HG03159 (cell line): Measurements from ENCODE around the gene LHX3.
A peak's percentile ranks its signal among the peaks of the same experiment; 100 is the strongest.

Source experiments
- ATAC-seq: cut with Tn5 transposase; IDR thresholded peaks from one replicate; pipeline ENCODE4 v1.9.1; 2021; ENCODE audit warnings: mild to moderate bottlenecking, moderate library complexity; ENCODE audit not compliant: unreplicated experiment

The LHX3 gene

DNA sequence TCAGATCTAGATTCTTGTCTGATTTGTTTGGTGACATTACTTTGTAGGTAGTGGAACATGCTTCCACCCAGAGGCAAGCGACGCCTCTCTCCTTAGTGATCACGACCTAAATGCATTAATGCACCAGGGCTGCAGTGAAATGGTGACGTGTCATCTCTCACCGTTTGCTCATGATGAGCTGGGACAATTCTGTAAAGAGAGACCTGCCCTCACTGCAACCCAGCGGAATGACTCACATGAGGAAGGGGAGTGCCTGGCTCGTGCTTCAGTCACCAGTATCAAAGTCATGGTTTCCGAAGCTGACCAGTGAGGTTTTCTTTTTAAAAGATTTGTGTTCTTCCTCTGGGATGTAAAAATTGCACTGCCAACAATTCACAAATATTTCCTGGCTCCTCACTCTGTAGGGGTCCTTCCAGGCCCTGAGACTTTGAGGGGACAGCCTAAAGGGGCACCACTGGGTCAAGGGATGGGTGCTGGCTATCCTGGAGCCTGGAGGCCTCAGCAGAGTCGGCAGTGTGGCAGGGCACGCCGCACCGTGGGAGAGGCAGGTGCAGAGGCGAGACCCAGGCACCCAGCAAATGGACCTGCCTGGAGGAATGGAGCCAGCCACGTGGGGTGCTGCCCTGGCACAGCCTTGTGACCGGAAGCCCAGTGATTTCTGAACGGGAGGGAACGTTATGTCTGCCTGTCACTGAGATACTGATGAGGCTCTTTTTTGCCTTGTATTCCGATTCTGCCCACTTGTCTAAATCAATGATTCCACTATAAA is 23.4 kb upstream of the LHX3 start:
- no peak for ATAC-seq

DNA sequence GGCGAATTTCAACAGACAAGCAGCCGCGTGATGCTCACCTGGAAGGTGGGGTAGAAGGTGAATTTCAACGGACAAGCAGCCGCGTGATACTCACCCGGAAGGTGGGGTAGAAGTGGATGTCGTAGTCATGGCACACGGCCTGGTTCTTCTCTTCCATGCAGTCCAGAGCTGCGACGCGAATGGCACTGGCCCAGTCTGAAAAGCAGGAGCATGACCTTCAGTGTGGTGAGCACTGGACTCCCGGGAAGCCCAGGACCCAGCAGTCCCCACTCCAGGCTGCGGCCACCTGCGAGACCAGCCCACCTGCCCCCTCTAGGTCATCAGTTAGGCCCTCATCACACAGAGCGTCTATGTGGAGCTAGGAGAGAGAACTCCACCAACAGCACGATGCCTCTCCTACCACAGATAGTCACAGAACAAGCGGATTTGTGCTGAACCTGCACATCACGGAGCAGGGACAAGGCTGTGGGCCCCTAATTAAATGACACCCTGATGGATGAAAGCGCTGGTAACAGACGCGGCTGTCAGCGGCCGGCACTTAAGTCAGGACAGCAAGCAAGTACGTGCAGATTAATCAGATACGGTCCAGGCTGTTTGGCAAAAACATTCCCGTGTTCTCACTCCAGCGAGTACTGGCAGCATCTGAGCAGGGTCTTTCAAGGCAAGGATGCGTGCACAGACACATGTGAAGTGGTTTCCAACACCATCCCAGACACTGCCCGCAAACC is 21.9 kb upstream of the LHX3 start:
- ATAC-seq = no peak

DNA sequence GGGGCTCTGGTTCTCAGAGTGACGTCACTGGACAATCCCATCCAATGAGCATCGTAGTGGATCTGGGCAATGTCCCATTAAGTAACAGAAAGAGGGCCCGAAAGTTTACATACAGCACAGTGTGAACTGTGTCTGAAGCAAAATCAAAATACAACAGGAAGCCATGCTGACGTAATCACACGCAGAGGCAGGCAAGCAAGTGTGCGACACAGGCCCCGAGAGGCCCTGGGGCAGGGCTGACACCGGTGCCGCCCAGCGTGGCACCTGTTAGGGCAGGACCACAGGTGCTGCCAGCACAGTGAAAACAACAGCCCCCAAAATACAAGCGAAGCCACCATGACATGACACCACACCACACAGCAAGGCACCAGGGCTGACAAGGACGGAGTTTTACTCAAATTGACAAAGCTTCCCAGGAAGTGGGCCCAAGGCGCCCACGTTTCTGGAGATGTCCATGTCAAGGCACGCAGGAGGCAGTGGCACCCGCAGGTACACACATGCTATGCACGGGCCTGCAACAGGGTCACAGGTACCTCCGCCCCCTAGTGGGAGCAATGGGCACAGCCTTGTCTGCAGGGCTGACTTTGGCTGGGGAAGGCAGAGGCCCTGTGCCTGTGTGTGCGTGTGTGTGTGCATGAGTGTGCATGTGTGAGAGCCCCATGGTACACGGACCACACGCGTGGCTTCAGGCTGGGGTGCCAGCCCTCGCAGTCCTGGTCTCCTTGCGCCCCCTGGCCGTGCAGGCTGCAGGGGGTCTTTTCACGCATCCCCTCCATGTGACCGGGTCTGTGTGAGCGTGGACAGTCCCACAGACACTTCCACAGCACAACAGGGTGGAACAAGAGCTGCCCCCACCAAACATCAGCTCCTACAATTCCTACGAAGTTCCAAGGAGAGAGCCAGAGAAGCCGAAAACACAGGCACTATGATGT is 21.1 kb upstream of the LHX3 start:
- ATAC-seq = peak; percentile 68

- ATAC-seq = peak; percentile 51
These were observed 20.4 kb upstream of the LHX3 start for GRCh38 chr9:136225366-136225747.

DNA sequence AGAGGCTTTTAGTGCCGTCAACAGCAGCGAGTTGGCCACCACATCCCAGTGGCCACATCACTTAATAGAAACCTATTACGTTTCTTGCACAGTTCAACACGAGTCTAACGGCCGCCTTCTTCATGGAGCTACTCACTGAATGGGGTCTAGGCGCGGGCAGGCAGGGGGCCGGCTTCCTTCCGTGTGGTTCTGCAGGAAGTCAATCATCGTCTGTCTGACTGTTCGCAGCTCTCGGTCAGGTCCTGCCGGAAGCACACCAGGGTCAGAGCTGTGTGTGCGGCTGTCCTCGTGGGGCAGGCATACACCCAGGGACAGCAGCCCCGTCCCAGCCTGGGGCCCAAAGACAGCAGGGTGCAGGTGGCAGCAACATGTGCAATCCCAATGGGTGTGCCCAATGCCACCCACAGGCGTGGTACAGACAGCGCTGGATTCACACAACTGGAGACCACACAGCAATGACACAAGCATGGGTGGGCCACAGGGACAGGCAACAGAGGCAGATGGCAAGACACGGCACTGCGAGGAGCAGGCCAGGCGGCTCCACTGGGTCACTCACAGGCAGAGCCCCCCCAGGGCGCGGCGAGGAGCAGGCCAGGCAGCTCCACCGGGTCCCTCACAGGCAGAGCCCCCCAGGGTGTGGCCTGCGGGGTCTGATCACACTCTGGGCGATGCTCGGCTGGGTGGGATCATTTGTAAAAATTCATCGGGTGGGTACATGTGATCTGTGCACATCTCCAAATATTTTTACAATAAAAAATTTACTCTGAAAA is 19.1 kb upstream of the LHX3 start:
- no peak for ATAC-seq

DNA sequence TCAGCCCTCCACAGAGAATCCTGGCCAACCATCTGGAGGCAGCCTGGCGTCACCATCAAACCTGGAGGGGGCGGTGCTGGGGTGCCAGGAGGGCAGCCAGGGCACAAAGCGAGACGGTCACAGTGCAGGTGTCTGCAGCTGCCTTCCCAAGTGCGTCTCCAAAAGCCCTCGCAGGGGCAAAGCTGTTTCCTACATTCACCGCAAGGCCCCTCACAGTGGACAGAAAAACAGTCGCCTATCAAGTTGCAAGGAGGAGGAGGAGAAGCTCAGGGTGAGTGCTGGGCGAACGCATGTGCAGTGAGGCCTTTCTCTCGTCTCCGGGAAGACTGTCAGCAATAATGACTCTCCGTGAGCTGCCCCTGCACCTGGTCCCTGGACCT is 18.0 kb upstream of the LHX3 start:
- ATAC-seq = no peak

GRCh38 chr9:136222166-136222905 is 17.4 kb upstream of the LHX3 start:
- no peak for ATAC-seq

- ATAC-seq = no peak
These were observed 15.2 kb upstream of the LHX3 start for GRCh38 chr9:136220017-136220729.

DNA sequence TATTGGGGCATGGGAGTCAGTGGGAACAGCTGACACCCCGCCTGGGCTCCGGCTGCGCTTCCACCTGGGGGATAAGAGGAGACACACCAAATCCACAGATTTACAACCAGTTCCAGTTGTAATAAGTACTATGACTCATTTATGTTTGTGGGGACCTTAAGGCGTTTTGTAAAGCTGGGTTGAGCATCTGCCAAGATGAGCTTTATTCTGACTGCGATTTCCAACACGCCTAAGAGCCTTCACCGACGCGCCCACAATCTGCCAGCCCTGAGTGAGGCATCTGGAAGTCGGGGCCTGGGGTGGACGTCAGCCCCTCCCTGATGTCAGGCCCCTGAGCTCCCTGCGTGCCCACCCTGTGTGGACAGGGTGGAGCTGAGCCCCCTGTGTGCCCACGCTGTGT is 14.3 kb upstream of the LHX3 start:
- no peak for ATAC-seq

DNA sequence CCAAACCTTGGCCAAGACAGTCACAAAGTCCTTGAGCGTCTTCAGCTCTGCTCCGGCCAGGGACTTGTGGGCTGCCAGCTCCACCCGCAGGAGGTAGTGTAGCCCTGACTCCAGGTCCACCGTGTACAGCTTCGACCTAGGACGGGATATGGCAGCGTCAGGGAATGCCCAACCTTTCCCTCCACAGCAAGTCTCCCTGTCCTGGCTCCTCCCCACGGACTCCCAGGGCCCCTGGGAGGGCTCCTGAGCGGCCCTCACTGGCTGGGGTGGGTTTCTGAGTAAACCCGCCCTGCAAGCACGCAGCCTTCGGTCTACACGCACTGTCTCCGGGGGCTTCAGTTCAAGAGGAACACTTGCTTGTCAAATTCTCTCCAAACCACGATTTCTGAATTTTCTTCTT is 13.7 kb upstream of the LHX3 start:
- no peak for ATAC-seq

DNA sequence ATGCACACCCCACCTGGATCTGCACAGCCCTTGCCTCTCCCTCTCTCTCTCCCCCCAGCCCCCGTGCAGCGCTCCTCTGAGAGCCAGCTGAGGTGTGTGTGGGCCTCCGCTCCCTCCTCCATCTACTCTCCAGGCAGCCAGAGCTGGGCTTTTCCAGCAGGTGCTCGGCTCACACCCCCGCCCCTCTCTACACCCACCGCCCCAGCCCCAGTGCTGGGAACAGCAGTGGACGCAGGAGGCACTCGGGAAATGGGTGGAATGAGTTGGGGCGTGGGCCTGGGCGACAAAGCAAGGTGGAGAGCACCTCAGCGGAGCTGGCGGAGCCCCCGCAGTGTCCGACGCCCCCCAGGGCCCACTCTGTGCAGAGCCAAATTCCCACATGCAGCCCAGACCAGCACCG is 13.3 kb upstream of the LHX3 start:
- no peak for ATAC-seq

DNA sequence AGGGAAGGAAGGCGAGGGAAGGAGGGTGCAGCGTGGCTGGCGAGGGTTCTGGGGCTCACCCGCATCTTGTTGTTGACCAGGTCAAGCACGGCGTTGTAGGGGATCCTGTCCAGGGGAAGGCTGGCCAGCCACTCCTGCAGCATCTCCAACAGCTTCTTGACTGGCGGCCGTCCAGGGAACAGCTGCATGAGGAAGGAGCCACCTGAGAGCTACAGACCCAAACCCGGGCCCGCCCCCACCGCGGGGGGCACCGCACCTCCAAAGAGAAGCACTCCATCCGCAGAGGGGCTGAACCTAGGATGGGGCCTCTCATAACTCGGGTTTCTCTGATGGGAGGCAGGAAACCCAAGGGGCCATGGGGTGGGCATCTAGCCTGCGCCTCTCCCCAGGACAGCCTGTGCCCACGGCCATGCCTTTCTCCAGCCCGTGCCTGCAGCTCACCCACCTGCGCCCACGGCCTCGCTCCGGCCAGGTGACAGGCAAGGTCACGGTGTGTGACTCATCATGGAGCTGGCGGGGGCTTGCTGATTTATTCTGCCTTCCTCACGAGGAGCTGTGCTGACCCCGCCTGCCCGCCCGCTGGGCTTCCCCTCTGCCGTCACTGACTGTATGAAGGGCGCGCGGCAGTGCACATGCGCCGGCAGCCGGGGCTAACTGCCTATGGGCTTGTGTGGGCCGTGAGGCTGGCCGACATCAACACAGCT is 11.8 kb upstream of the LHX3 start:
- no peak for ATAC-seq

DNA sequence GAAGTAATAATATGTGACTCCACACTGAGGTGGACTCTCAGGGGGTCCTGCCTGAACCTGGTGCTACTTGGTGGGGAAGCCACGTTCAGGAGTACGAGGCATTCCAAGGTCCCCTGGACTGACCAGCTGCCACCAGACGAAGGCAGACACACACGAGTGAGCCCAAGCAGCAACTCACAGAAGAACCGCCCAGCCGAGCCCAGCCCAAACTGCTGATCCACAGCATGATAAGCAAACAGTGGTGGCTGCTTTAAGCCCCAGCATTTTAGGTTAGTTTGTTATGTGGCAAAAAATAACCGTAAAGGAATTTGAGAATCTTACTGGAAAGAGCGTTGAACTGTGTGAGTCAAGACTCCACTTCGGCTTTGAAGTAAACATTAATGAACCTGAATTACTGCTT is 8.8 kb upstream of the LHX3 start:
- ATAC-seq = no peak

- ATAC-seq = no peak
These were observed 7.5 kb upstream of the LHX3 start for GRCh38 chr9:136212345-136212950.

DNA sequence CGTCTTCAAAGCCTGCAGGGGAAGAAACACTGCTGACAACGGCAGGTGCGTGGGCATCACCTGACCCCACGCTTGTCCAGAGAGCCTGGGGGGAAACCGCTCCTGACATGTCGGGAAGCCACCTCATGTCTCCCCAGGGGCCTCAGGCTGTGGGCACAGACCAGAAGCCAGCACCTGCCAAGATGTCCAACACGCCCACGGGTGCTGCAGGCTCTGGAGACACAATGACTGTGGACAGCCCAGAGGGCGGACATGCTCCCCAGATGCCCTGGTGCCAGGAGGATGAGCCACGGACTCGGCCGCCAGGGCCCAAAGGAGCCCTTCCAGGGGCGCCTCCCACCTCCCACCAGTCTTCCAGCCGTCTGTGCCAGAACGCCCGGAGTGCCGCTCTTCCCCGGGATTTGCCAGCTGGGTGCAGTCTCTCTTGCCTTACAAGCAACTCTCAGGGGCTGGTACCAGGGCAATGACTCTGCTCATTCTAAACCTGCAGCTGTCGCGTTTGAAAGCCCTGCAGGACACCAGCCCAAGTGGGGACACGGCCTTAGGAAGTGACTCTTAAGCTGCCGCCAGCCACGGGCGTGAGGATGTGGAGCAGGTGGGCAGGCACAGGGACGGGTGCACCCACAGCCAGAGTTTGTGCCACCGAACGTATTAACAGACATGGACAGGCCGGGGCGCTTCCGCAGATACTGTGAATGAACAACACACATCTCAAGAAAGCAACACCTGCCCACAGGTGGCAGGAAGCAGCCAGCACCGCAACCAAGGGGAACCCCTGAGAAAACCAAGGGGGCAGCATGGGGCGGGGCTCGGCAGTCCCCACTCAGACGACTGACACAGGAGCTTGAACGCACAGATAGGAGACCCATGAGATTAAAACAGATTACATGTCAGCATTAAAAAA is 6.8 kb upstream of the LHX3 start:
- no peak for ATAC-seq

DNA sequence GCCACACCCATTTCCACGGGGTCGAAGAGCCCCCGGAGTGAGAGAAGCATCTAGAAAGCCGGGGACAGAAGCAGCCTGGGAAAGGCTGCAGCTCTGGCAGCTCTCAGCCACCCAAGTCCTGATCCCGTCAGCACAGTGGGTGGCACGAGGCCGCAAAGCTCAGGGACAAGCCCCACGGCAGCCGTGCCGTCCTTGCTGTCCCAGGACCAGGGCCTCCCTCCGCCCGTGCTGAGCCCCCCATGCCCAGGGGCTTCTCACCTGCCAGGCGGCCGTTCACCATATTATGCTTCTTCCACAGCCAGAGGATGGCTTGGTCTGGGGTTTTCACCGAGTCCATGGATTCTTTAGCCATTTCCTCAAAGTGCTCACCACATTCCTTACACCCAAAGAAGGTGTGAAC is 6.1 kb upstream of the LHX3 start:
- ATAC-seq = no peak

DNA sequence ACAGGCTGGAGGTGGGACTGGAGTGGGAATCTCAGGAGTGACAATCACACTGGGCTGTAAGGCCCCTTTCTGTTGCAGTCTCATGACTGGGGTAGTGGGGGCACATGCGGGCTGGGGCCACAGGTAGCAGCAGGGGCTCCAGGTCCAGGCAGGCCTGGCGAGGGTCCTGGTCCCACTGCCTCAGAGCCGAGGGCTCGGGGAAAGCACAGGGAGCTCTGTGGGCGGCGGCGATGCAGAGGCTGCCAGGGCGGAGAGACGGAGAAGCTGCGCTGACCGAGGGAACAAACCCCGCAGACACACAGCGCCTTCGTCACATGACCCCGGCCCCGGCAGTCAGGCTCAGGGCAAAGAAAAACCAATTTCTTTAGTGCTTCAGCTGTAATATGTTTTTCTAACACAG is 5.3 kb upstream of the LHX3 start:
- no peak for ATAC-seq
